DMS79 (cell line): ENCODE data around the gene INHBC.

ENCODE experiments used
- DNase-seq: peaks from one replicate; lab custom pipeline; 2025; lab: John Stamatoyannopoulos, UW

Gene INHBC

DNA sequence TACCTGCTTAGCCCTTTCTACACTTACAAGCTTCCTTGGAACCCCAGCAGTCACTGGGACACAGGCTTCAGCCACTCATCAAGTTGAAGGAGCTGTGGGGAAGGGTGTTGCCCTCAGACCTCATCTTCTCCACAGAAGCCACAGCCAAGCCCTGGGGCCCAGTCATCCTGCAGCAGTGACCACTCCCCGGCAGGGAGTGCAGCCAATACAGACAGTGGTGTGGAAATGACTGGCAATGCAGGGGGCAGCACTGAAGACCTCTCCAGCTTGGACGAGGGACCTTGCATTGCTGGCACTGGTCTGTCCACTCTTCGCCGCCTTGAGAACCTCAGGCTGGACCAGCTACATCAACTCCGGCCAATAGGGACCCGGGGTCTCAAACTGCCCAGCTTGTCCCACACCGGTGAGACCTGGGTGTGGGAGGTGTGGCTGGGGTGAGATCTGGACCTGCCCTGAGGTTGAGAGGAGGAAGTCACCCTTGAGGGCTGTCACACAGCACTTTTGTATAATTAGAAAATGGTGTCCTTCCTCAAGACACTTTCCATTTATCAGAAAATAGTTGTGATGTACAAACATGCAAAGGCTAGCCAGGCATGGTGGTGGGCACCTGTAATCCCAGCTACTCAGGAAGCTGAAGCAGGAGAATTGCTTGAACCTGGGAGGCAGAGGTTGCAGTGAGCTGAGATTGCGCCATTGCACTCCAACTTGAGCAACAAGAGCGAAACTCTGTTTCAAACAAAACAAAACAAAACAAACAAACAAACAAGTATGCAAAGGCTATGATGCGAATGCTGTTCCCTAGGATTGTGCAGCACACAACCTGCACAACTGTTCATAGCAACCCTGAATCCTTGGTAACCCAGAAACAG, 34.9 kb downstream of the INHBC start:
- DNase-seq: no peak

GRCh38 chr12:57470286-57470969, 35.8 kb downstream of the INHBC start:
- DNase-seq: no peak

- no peak for DNase-seq
These were observed 36.5 kb downstream of the INHBC start for GRCh38 chr12:57470970-57471656.

GRCh38 chr12:57471661-57472060, 37.1 kb downstream of the INHBC start:
- DNase-seq: no peak

DNA sequence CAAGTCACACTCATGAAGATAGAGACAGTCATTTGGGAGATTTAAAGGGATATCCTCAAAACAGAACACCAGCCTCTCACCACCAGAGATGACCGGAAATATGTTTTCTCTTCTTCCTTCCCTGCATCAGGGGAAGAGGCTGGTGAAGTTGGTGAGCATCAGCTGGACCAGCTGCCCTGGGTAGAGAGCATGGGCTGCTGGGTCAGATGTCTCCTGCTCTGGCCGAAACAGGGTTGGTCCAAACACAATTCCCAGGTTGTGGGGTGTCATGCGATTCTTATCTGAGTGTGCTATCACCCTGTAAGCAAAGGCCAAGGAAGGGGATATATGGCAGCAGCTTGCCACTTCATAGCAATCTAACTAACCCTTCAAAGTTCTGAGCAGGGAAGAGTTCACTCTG, 37.8 kb downstream of the INHBC start:
- DNase-seq: no peak

GRCh38 chr12:57473392-57473791, 38.8 kb downstream of the INHBC start:
- DNase-seq: no peak

DNA sequence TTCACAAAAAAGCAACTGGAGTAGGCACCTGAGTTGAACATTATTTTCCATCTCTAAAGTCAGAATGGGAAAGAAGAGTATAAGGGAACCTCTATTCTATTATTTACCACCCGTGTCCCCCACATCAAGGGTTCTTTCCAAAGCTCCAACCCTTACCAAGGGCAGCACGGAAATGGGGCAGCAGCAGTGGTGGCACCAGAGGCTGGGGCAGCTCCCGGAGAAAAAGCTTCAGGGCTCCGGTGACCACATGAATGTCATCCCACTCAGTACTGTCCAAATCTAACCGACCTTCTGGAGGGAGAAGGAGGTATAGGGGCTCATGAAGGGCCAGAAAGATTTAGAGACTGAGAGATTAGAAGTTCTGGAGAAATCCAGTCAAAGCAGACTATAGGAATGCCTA, 39.3 kb downstream of the INHBC start:
- no peak for DNase-seq

DNA sequence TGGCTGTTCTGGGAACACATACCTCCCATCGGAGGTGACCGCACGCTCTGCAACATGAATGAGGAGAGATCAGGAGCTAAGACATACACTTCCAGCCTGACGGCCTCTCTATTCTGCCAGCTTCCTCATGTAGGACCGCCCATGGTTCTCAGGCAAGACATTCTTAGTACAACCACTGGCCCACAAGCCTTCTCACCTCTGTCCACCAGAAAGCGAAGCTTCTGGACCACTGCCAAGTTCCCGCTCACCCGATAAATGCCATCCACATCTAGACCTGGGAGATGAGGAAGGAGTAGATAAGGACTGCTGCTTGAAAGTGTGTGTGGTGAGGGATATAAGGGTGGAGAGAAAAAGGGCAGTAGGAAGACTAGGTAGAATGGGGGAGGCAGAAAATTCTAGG, 39.8 kb downstream of the INHBC start:
- DNase-seq: no peak

- DNase-seq: no peak
These were observed 40.3 kb downstream of the INHBC start for GRCh38 chr12:57474862-57475261.

DNA sequence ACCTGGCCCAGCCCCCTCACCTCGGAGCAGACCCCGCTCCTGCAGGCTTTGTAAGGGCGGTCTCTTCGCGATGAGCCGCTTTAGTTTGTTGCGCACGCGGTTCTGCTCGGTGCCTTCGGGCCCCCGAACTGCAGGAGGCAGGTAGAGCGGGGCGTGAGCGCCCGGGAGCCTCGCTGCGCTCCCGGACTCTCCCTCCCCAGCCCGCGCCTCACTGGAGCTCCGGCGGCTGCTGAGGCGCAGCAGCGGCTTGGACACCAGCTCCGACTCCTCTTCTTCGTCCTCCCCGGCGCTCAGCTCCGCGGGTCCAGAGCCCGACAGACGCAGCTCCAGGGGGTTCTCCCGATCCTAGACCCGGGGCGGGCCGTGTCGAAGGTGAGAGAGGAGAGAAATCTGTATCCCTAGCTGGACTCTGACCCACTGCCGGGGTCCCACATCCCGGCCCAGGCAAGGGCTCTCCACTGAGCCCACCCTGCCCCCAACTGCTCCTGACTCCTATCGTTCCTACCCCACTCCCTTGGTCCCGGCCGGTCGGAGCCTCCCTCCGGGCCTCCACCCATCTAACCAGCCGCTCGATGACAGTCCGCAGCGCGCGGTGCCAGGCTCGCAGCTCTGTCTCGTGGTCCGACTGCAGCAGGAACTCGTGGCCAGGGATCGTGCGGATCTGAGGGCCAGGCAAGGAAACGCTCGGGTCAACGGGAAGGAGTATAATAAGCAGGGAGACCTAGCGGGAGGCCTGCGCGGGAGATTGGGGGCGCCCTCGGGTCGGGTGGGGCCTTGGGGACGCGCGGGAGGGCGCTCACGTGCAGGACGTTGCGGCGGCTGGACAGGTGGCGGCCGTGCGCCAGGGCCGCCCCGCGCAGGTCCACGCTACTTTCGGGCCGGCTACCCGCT, 40.9 kb downstream of the INHBC start:
- DNase-seq: no peak

GRCh38 chr12:57476162-57476992, 41.8 kb downstream of the INHBC start:
- no peak for DNase-seq

DNA sequence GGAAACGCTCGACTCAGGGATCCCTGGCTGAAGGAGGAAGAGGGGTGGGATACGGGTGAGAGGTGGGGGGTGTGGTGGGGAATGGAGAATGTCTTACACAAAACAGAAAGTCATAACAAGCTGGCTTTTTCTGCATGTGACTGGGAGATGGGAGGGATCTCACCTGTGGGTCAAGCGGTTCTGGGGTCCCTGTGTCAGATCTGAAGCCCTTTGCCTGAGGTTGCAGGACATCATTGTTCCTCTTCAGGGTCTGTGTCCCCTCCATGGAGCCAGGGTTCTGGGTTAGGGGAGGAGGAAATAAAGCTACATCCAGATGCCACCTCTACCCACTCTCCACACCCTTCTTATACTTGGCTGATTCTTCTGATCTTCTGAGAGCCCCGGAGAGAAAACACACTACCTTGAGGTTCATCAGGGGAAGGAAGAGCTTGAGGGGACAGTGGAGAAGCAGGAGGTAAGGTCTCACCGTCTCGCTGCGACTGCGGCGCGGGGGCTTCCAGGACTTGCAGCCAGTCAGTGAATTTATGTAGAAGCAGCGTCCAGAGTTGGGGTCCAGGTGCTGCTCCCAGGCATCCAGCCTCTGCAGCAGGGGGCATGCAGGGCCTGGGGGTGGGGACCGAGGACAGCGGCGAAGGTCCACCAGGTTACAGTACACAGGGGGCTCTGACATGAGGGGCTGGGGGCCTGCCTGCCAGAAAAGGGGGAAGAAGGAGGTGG, 42.6 kb downstream of the INHBC start:
- no peak for DNase-seq

DNA sequence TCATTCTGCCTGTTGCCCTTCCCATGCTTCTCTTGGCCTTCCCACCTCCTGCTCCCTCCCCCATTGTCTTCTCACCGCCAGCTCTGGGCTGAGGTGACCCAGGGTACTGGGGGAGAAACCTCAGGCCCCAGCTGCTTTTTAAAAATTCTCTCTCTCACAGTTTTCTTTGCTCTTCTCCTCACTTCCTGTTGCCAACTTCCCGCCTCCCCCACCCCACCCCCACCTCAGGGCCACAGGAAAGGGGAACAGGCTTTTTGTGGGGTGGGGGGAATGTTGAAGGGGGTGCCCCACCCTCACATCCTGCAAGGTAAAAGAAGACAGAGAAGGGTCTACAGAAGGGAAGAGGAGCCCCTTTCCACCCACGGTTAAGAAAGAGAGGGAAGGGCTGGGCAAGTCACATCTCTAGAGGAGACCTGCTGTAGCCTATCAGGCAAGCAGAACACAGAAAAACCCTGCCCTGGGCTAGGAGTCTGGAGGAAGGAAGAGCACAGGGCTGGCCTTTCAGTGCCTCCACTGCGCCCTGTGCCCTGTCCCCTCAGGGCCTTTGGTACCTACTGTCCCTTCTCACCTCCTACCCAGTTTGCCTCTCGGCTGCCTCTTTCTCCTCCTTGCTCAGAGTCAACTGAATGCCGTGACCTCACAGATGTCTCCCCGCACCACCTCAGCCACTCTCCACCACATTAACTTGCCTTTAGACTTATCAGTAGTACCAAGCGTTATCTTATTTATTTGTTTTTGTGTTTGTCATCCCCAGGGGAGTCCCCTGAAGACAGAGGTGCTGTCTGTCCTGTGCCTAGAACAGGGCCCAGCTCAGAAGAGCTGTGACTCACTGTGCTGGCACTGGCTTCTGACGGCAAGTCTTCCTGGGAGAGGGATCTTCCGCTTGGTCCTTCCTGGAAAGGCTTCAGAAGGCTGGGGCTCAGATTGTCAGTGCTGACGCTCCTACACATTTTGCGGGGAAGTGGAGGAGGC, 43.4 kb downstream of the INHBC start:
- DNase-seq: no peak

- no peak for DNase-seq
These were observed 44.4 kb downstream of the INHBC start for GRCh38 chr12:57479043-57479375.

DNA sequence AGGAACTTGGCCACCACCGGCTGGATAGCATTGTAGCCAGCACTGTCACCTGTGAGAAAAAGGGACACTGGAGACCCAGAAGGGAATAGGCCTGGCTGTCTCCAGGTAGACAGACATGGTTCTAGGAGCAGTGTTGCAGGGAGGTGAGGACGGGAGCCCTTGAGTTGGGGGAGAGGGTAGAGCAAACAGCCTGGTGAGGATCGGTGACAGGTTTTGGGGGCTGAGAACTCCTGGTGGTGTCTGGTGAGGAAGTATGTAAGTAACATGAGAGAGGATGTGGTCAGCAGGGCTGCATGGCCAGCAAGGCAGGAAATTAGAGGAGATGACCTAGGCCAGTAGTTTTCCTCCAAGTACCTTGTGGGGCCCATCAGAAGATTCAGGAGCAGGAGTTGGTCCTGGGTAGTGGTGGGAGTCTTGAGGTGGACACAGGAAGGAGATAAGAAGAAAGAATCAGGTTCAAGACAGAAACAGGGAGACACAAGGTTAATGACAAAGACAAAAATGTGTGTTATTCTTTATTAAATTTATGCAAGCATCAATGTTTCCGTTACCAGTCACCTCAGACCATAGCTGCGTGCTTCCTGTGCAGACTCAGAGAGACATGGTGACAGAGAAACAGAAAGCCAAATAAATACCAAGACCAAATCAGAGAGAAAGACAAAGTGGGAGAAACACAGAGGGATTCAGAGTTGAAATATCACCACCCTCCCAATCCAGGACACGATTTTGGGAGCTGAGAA, 45.0 kb downstream of the INHBC start, which contains the start of gene ARHGAP9:
TSS of gene ARHGAP9 (minus strand) at position 491 of the 740 bp plus-strand sequence. CDS start at position 31, 460 bp downstream.
- no peak for DNase-seq

- no peak for DNase-seq
These were observed 47.1 kb downstream of the INHBC start for GRCh38 chr12:57481671-57482070.

DNA sequence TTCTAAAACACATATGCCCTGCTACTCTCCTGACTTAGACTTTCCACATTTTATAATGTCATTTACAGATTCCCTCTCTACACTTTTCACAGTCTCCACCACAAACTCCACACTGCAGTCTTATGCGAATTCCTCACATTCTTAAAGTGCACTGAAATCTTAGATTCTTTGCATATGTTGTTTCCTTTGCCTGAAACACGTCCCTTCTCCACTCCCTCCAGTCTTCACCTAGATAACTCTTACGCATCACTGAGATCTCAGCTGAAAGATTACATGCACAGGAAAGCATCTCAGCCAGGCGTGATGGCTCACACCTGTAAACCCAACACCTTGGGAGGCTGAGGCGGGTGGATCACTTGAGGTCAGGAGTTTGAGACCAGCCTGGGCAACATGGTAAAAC, 48.9 kb downstream of the INHBC start:
- DNase-seq: no peak

GRCh38 chr12:57485695-57486094, 51.1 kb downstream of the INHBC start:
- DNase-seq: no peak
